ENCODE results near the gene UBAC2. TPM values are rescaled to one million over a fixed set of nuclear protein-coding genes. Genes with fewer than 3 reads are reported as not detected.

The UBAC2 gene
- total and polyA plus RNA-seq, 2 of the 8 experiments (the other 6 are each of a cell fraction or from before 2014, with no cell fraction given) = 75.9 to 76.9 TPM

DNA sequence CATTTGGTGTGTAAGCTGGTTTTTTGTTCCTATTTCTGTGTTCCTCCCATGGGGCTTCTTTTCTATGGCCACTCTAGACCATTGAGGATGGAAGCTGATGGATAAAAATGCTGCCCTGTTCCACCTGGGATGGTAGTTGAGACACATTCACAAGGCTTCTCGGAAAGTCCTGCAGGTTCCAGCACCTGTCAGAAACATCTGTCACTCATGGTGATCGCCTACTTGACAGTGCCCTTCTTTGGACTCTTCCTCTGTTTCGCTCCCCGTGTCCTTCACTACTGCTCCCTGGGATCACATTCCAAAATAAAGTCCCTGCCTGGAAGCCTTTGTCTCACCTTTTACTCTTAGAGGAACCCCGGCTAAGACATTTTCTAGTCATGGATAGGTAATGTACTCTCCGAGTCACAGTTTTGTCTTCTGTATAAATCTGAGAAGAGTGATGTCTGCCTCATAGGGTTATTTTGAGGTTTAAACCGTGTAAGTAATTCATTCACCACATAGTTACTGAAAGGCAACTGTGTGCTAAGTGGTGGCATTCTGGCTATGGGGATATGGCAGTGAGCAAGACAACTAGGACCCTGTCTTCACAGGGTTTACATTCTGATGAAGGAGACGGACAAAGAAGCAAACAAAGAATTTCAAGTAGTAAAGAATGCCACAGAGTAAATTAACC is 21.0 kb downstream of the UBAC2 start (continued):
- no peak for TF ChIP-seq GTF2F1 (IDR thresholded peaks at IDR 0.05; ENCODE audit: borderline replicate concordance, low read depth, low read length)
- TF ChIP-seq, protein P1, sequence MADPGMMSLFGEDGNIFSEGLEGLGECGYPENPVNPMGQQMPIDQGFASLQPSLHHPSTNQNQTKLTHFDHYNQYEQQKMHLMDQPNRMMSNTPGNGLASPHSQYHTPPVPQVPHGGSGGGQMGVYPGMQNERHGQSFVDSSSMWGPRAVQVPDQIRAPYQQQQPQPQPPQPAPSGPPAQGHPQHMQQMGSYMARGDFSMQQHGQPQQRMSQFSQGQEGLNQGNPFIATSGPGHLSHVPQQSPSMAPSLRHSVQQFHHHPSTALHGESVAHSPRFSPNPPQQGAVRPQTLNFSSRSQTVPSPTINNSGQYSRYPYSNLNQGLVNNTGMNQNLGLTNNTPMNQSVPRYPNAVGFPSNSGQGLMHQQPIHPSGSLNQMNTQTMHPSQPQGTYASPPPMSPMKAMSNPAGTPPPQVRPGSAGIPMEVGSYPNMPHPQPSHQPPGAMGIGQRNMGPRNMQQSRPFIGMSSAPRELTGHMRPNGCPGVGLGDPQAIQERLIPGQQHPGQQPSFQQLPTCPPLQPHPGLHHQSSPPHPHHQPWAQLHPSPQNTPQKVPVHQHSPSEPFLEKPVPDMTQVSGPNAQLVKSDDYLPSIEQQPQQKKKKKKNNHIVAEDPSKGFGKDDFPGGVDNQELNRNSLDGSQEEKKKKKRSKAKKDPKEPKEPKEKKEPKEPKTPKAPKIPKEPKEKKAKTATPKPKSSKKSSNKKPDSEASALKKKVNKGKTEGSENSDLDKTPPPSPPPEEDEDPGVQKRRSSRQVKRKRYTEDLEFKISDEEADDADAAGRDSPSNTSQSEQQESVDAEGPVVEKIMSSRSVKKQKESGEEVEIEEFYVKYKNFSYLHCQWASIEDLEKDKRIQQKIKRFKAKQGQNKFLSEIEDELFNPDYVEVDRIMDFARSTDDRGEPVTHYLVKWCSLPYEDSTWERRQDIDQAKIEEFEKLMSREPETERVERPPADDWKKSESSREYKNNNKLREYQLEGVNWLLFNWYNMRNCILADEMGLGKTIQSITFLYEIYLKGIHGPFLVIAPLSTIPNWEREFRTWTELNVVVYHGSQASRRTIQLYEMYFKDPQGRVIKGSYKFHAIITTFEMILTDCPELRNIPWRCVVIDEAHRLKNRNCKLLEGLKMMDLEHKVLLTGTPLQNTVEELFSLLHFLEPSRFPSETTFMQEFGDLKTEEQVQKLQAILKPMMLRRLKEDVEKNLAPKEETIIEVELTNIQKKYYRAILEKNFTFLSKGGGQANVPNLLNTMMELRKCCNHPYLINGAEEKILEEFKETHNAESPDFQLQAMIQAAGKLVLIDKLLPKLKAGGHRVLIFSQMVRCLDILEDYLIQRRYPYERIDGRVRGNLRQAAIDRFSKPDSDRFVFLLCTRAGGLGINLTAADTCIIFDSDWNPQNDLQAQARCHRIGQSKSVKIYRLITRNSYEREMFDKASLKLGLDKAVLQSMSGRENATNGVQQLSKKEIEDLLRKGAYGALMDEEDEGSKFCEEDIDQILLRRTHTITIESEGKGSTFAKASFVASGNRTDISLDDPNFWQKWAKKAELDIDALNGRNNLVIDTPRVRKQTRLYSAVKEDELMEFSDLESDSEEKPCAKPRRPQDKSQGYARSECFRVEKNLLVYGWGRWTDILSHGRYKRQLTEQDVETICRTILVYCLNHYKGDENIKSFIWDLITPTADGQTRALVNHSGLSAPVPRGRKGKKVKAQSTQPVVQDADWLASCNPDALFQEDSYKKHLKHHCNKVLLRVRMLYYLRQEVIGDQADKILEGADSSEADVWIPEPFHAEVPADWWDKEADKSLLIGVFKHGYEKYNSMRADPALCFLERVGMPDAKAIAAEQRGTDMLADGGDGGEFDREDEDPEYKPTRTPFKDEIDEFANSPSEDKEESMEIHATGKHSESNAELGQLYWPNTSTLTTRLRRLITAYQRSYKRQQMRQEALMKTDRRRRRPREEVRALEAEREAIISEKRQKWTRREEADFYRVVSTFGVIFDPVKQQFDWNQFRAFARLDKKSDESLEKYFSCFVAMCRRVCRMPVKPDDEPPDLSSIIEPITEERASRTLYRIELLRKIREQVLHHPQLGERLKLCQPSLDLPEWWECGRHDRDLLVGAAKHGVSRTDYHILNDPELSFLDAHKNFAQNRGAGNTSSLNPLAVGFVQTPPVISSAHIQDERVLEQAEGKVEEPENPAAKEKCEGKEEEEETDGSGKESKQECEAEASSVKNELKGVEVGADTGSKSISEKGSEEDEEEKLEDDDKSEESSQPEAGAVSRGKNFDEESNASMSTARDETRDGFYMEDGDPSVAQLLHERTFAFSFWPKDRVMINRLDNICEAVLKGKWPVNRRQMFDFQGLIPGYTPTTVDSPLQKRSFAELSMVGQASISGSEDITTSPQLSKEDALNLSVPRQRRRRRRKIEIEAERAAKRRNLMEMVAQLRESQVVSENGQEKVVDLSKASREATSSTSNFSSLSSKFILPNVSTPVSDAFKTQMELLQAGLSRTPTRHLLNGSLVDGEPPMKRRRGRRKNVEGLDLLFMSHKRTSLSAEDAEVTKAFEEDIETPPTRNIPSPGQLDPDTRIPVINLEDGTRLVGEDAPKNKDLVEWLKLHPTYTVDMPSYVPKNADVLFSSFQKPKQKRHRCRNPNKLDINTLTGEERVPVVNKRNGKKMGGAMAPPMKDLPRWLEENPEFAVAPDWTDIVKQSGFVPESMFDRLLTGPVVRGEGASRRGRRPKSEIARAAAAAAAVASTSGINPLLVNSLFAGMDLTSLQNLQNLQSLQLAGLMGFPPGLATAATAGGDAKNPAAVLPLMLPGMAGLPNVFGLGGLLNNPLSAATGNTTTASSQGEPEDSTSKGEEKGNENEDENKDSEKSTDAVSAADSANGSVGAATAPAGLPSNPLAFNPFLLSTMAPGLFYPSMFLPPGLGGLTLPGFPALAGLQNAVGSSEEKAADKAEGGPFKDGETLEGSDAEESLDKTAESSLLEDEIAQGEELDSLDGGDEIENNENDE (IDR thresholded peaks at IDR 0.05; ENCODE audit: insufficient replicate concordance, low read length) = no peak
- no peak for TF ChIP-seq RXRA (IDR thresholded peaks at IDR 0.05; ENCODE audit: insufficient read depth, low read depth, low read length)
